HG03039 (cell line): ENCODE data around the gene CLDND2.

Experiments
- ATAC-seq: cut with Tn5 transposase; IDR thresholded peaks from one replicate; pipeline ENCODE4 v1.9.1; 2021; ENCODE audit warnings: mild to moderate bottlenecking, moderate library complexity; ENCODE audit not compliant: unreplicated experiment

CLDND2 gene

GRCh38 chr19:51337141-51337860 lies 31.5 kb downstream of the CLDND2 start:
- ATAC-seq, result no peak

- ATAC-seq, result no peak
Observed at GRCh38 chr19:51333836-51334460, 34.9 kb downstream of the CLDND2 start.

DNA sequence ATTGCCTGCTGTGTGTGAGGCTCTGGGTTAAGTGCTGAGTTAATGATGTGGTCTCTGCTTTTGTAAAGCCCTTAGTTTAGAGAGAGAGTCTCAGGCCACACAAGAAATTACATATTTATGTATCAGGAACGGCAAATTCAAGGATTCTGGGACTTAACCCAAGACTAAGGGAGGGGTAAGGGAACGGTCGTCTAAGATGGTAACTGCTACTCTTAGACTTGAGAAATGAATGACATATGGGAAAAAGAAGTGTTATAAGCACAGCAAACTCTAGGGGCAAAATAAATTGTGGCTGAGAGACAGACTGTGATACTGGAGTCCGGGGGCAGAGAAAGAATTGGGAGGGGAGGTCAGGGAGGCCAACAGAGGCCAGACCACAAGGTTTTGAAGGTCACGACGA lies 37.1 kb downstream of the CLDND2 start:
- no peak for ATAC-seq

DNA sequence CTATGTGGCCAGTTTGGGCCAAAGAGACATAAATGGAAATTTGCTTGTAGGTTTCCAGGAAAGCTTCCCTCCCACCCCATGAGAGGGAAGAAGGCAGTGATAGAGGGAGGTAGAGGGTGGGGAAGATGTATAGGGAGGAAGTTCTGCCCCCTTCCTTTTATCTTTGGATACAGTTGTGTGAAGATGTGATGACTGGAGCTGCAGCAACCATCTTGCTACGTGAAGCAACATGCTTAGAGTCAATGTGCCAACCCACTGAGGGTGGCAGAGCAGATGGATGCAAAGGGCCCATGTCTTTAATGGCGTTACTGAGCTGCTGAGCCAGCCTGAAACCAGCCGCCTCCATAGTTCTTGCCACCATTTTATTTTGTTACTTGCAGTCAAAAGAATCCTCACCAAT lies 37.6 kb downstream of the CLDND2 start:
- no peak for ATAC-seq

DNA sequence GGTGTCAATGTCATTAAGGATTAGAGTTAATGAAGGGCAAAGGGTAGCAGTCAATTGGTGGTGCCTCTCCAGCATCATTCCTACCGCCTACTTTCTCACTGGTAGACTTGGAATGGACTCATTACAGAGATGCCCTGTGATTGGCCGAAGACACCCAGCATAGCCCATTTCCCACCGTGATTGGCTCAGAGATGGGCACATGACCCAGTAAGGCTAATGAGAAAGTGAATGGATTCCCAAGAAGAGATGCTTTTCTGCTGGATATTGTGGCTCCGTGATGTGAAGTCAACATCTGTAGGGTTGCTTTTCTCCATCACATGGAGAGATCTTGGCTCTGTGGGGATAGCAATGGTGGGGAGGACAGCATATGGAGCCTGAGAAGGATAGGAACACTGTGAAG lies 38.4 kb downstream of the CLDND2 start:
- no peak for ATAC-seq

GRCh38 chr19:51329411-51329810 lies 39.4 kb downstream of the CLDND2 start:
- no peak for ATAC-seq

DNA sequence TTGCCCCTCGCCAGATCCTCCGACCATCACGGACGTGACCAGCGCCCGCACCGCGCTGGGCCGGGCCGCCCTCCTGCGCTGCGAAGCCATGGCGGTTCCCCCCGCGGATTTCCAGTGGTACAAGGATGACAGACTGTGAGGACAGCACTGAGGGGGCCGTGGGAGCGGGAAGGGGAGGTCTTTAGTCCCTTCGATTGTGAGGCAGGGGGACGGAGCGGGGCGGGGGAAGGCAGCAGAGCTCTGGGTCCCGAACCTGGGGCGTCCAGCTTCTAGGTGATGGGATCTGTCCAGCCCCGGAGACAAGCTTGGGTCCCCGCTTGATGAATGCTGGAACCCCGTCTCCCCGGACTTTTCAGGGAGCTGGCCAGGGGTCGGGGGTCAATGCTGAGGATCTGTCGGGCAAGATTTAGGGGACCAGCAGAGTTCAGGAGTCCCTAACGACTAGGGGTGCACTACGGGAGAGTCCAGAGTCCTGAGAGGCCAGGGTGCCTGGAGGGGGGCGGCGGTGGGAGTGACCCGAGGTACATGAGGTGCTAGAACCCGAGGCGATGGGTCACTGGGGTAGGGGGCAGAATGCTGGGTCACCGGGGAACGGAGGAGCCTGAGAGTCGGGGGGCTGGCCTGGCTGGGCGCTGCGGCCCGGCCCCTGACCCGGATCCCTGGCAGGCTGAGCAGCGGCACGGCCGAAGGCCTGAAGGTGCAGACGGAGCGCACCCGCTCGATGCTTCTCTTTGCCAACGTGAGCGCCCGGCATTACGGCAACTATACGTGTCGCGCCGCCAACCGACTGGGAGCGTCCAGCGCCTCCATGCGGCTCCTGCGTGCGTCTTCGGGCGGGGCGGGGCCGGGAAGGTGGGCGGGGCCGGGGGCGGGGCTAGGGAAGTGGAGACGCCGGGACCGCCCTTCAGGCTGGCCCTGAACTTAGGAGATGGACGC lies 41.5 kb downstream of the CLDND2 start:
- ATAC-seq, result no peak

DNA sequence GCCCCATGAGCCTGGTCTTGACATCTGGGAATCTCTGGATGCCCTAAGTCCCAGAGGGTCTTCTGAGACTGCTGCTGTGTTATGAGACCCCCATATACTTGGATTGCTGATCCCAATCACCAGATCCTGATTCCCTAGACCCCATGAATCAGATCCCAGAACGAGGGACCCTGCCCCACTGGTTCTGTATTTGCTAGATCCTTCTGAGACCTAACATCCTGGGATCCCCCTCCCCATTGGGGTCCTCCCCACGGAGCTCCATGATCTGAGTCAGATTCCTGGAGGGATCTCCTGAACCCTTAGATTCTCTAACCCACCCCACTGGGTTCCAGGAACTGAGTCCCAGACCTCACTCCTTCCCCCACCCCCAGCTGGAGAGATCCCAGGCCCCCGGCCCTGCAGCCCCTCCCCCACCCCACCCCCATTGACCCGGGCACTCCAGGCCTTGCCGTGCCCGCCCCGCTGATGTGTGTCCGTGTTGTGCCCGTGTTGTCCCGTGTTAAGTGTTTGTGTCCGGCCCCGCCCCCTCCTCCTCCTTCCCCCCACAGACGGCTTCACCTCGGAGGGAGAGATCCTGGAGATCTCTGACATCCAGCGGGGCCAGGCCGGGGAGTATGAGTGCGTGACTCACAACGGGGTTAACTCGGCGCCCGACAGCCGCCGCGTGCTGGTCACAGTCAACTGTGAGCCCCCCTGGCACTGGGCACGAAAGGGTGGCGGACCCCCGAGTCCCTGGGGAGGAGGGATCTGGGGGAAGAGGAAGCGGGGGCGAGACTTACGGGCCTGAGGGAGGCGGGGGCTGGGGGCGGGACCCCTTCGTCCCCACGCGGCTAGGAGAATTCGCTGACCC lies 42.4 kb downstream of the CLDND2 start:
- ATAC-seq, result no peak

DNA sequence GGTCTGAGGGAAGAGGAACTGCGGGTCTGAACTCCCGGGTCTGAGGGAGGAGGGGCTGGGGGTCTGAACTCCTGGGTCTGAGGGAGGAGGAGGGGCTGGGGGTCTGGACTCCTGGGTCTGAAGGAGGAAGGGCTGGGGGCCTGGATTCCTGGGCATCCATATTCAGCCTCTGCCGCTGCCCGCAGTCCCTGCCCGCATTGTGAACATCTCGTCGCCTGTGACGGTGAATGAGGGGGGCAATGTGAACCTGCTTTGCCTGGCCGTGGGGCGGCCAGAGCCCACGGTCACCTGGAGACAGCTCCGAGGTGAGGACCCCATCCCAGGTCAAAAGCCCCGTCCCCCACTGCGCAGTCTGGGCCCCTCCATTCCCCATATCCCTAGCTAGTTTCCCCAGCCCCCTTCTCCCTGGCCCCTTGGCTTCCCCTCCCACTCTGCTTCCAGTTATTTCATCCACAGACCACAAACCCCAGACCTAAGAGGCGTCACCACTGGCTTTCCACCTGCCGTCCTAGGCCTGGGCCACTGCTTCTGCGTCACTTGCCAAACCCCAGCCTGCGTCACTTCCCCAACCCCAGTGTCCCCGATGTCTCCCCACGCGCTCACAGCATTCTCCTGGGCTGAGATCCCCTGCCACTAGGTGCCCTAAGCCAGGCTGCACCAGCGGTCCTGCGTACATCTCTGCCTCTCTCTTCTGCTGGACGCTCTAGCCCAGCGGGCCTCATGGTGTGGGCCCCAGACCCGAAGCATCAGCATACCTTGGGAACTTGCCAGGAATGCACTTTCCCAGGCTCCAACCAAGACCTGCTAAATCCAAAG lies 43.4 kb downstream of the CLDND2 start:
- ATAC-seq, result no peak

- no peak for ATAC-seq
Observed at GRCh38 chr19:51324167-51324481, 44.7 kb downstream of the CLDND2 start.

- ATAC-seq, result no peak
Observed at GRCh38 chr19:51323481-51324166, 45.2 kb downstream of the CLDND2 start.

- no peak for ATAC-seq
Observed at GRCh38 chr19:51321799-51322198, 47.0 kb downstream of the CLDND2 start.

- no peak for ATAC-seq
Observed at GRCh38 chr19:51320280-51320657, 48.5 kb downstream of the CLDND2 start.

- no peak for ATAC-seq
Observed at GRCh38 chr19:51319649-51320279, 49.0 kb downstream of the CLDND2 start.

- ATAC-seq, result no peak
Observed at GRCh38 chr19:51318687-51319648, 49.8 kb downstream of the CLDND2 start.

DNA sequence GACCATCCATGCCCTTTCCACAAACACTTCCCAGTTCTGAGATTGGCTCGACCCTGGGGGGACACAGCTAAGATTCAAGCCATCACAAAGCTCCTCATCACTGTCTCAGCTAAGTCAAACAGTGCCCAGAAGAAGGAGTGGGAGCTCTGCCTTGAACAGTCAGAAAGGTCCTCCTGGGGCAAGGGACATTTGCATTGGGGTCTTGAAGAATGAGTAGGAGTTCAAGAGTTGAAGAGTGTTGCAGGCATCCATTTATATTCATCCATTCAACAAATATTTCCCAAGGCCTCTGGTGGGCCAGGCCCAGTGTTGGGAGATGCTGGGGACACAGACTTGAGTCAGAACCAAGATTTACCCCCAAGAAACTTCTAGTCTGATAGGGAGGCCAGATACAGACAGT lies 50.8 kb downstream of the CLDND2 start:
- ATAC-seq, result no peak

DNA sequence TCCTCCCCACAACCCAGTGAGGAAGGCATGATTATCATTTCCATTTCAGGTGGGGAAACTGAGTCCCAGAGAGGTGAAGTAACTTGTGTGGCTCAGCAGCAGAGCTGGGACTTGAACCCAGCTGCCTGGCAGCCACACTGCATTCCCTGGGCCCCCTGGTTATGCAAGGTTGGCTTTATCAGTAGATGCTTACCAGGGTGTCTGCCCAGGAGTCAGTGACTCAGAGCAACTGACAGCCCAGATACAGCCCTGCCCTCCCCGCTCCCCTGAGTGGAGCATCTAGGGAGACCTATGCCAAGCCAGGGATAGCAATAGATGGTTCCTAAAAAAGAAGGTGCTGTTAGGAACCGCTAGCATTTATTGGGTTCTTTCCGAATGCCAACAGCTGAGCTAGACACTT lies 51.4 kb downstream of the CLDND2 start:
- no peak for ATAC-seq
